ENCODE data around the gene TEX26. TPM values are rescaled to one million over a fixed set of nuclear protein-coding genes. Genes with fewer than 3 reads are reported as not detected.

The TEX26 gene
- total and polyA plus RNA-seq, 3 experiments from 2014 or later, result not detected

DNA sequence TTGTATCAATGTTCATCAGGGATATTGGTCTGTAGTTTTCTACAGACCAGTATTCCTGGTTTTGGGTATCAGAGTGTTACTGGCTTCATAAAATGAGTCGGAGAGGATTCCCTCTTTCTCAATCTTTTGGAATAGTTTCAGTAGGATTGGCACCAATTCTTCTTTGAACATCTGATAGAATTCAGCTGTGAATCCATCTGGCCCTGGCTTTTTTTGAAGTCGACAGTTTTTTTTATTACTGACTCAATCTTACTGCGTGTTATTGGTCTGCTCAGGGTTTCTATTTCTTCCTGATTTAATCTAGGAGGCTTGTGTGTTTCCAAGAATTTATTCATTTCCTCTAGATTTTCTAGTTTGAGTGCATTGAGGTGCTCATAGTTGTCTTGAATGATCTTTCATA lies 11.4 kb downstream of the TEX26 start:
- Mint-ChIP-seq H3K27me3 (peaks cover 19 to 43% of the 10 kb centered on the region in 2 donors), H3K4me3 (no peak overlapping the region), H3K4me1 (no peaks in the 10 kb centered on the region), H3K27ac (no peak overlapping the region), H3K9me3 (peaks cover 7 to 20% (median 15%) of the 10 kb centered on the region in 5 donors), H3K36me3 (peaks cover 0 to 7% (median 0%) of the 10 kb centered on the region in 3 donors)
- H3K27ac ChIP-seq (ENCODE audit: low read depth, low read length), result no peak overlapping the region
- H3K4me3 ChIP-seq (ENCODE audit: low read length), result no peak overlapping the region
- H3K4me1 ChIP-seq (ENCODE audit: insufficient read depth, low read length), result no peaks in the 10 kb centered on the region
- no peaks in the 10 kb centered on the region for H3K27me3 ChIP-seq (ENCODE audit: insufficient read depth, low read length, poor library complexity, severe bottlenecking)
- H3K36me3 ChIP-seq (ENCODE audit: insufficient read depth, low read length), result no peaks in the 10 kb centered on the region
- CTCF ChIA-PET, result no interaction called here
- POLR2A ChIA-PET, result no interaction called here
- H3K9me3 ChIP-seq (ENCODE audit: low read length), result no peaks in the 10 kb centered on the region
- no peak for DNase-seq

DNA sequence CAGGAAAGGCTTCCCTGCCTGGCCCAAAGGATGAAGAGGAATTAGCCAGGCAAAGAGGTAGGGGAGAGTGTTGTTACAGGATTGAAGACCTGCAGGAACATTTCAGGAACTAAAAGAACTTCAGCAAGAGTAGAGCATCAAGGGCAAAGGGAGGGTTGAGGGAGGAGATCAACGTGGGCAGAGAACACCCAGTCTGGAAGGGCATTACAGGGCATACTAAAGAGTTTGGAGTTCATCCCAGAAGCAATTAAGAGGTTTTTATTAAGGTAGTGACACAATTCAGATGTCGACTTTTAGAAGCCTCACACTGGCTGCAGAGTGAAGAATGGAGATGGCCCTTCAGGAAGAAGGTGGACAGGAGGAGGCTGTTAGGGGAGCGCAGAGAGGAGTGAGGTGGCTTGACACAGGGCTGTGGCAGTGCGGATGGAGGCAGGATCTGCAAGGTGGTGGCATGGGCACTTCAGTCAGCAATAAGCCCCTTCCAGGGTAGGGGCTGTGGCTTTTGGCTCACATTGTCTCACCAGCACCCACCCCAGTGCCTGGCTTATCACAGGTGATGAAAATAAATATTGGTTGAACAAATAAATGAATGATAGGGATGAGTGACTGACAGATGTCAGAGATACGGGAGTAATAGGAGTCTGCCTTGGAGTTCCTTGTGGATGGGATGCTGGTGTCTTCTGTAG lies 24.9 kb downstream of the TEX26 start:
- H3K27me3 ChIP-seq (ENCODE audit: insufficient read depth, low read length, poor library complexity, severe bottlenecking), result peaks cover 2% of the 10 kb centered on the region
- no peaks in the 10 kb centered on the region for H3K9me3 ChIP-seq (ENCODE audit: low read length)
- DNase-seq, result no peak
- H3K4me3 ChIP-seq (ENCODE audit: low read length), result no peak overlapping the region
- CTCF ChIA-PET, result no interaction called here
- peaks cover 9 to 19% (median 17%) of the 10 kb centered on the region in 5 donors for H3K9me3 Mint-ChIP-seq
- POLR2A ChIA-PET, result no interaction called here
- H3K36me3 Mint-ChIP-seq, result no peaks in the 10 kb centered on the region
- H3K4me1 Mint-ChIP-seq, result no peaks in the 10 kb centered on the region
- no peaks in the 10 kb centered on the region for H3K4me1 ChIP-seq (ENCODE audit: insufficient read depth, low read length)
- no peak overlapping the region for H3K27ac ChIP-seq (ENCODE audit: low read depth, low read length)
- H3K4me3 Mint-ChIP-seq, result no peak overlapping the region
- no peak overlapping the region for H3K27ac Mint-ChIP-seq
- peaks cover 14 to 57% of the 10 kb centered on the region in 2 donors for H3K27me3 Mint-ChIP-seq
- H3K36me3 ChIP-seq (ENCODE audit: insufficient read depth, low read length), result no peaks in the 10 kb centered on the region

DNA sequence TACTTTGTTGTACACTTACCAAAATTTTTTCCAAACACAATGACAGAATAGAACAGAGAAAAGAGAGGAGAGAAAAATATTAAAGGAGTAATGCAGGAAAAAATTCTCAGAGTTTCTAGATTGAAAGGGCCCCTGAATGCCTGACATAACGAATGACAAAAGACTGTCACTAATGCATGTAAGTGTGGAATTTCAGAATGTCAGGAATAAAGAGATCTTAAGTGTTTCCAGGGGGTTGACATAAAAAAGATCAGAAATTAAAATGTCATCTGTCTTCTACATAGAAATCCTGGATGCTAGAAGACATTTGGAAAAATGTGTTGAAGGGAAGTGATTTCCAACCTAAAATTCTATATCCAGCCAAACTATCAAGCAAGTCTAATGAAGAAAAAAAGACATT lies 27.2 kb downstream of the TEX26 start:
- no peaks in the 10 kb centered on the region for H3K36me3 Mint-ChIP-seq
- H3K36me3 ChIP-seq (ENCODE audit: insufficient read depth, low read length), result no peaks in the 10 kb centered on the region
- peaks cover 19 to 56% of the 10 kb centered on the region in 2 donors for H3K27me3 Mint-ChIP-seq
- H3K4me1 ChIP-seq (ENCODE audit: insufficient read depth, low read length), result no peaks in the 10 kb centered on the region
- CTCF ChIA-PET, result no interaction called here
- POLR2A ChIA-PET, result no interaction called here
- H3K27ac ChIP-seq (ENCODE audit: low read depth, low read length), result no peak overlapping the region
- no peaks in the 10 kb centered on the region for H3K4me1 Mint-ChIP-seq
- no peak for DNase-seq
- H3K27me3 ChIP-seq (ENCODE audit: insufficient read depth, low read length, poor library complexity, severe bottlenecking), result peaks cover 3% of the 10 kb centered on the region
- H3K9me3 ChIP-seq (ENCODE audit: low read length), result no peaks in the 10 kb centered on the region
- no peak overlapping the region for H3K4me3 Mint-ChIP-seq
- H3K27ac Mint-ChIP-seq, result no peak overlapping the region
- H3K9me3 Mint-ChIP-seq, result peaks cover 9 to 19% (median 17%) of the 10 kb centered on the region in 5 donors
- H3K4me3 ChIP-seq (ENCODE audit: low read length), result no peak overlapping the region

DNA sequence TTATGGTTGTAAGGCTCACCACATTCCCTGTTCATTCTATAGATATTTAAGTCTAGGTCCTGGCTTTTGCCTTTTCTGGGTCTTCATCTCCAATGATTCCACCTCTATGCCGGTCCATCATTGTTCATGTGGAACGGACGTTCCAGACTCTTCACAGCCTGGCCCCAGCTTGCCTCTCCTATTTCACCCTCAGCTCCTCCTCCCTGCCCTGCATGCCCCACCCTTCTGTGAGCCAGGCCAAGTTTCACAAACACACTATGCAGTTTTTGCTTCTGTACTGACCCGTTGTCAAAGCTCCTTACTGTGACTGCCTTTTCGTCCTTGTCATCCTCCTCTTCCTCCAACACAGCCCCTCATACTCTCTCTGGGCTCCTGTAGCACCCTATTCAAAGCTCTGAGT lies 31.3 kb downstream of the TEX26 start:
- Histone ChIP-seq H3K27me3 (ENCODE audit: insufficient read depth, low read length, poor library complexity, severe bottlenecking) (peaks cover 3% of the 10 kb centered on the region), H3K36me3 (ENCODE audit: insufficient read depth, low read length) (no peaks in the 10 kb centered on the region), H3K9me3 (ENCODE audit: low read length) (no peaks in the 10 kb centered on the region), H3K27ac (ENCODE audit: low read depth, low read length) (no peak overlapping the region), H3K4me1 (ENCODE audit: insufficient read depth, low read length) (no peaks in the 10 kb centered on the region), H3K4me3 (ENCODE audit: low read length) (no peak overlapping the region)
- peaks cover 15 to 58% of the 10 kb centered on the region in 2 donors for H3K27me3 Mint-ChIP-seq
- no peaks in the 10 kb centered on the region for H3K4me1 Mint-ChIP-seq
- H3K4me3 Mint-ChIP-seq, result no peak overlapping the region
- ChIA-PET CTCF (interaction anchor here (1.5 kb wide), 1 partner anchor 10 kb away, joined by 3 read pairs; no protein-coding TSS in a partner anchor), POLR2A (no interaction called here)
- H3K27ac Mint-ChIP-seq, result no peak overlapping the region
- H3K36me3 Mint-ChIP-seq, result no peaks in the 10 kb centered on the region
- no peak for DNase-seq
- peaks cover 9 to 14% (median 9%) of the 10 kb centered on the region in 5 donors for H3K9me3 Mint-ChIP-seq

DNA sequence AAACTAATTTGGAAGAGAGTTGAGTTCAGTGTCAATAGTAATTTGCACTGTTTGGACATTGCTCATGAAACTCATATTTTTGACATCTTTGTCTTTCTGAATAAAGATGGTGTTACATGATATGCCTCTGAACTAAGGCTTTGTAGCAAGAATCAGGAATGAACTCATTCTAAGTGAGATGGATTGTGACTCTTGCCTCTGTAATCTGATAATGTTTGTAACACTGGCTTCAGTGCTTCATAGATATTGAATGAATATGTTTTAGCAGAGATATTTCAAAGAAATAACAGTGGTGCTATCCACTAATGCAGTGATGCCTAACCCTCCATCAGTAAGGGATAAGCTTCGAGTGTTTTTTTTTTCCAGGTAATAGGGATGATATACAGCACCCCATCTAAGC lies 32.9 kb downstream of the TEX26 start:
- H3K36me3 ChIP-seq (ENCODE audit: insufficient read depth, low read length), result no peaks in the 10 kb centered on the region
- DNase-seq, result no peak
- H3K27ac Mint-ChIP-seq, result no peak overlapping the region
- peaks cover 3% of the 10 kb centered on the region for H3K27me3 ChIP-seq (ENCODE audit: insufficient read depth, low read length, poor library complexity, severe bottlenecking)
- no peaks in the 10 kb centered on the region for H3K4me1 ChIP-seq (ENCODE audit: insufficient read depth, low read length)
- CTCF ChIA-PET, result no interaction called here
- no peaks in the 10 kb centered on the region for H3K9me3 ChIP-seq (ENCODE audit: low read length)
- H3K4me3 ChIP-seq (ENCODE audit: low read length), result no peak overlapping the region
- peaks cover 17 to 62% of the 10 kb centered on the region in 2 donors for H3K27me3 Mint-ChIP-seq
- POLR2A ChIA-PET, result no interaction called here
- H3K9me3 Mint-ChIP-seq, result peaks cover 2 to 5% (median 3%) of the 10 kb centered on the region in 5 donors
- no peaks in the 10 kb centered on the region for H3K36me3 Mint-ChIP-seq
- no peak overlapping the region for H3K27ac ChIP-seq (ENCODE audit: low read depth, low read length)
- no peaks in the 10 kb centered on the region for H3K4me1 Mint-ChIP-seq
- H3K4me3 Mint-ChIP-seq, result no peak overlapping the region

DNA sequence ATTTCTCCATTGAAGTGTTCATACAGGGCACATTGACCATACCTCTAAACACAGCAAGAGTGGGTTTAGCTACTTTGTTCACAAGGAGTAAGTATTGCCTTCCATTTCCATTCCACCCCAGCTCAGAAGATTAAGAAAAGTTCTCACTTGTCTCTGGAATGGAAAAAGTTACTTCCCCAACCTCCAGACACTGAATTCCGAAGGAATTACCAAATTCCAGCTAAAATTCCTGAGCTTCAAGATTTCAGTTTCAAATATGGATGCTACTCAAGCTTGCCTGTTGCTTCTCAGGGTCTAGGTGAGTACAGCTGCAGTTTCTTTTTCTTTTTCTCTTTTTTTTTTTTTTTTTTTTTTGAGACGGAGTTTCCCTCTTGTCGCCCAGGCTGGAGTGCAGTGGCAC lies 33.6 kb downstream of the TEX26 start:
- no peaks in the 10 kb centered on the region for H3K36me3 ChIP-seq (ENCODE audit: insufficient read depth, low read length)
- Mint-ChIP-seq H3K9me3 (peaks cover 0 to under 1% (median 0%) of the 10 kb centered on the region in 5 donors), H3K4me3 (no peak overlapping the region), H3K27me3 (peaks cover 17 to 69% of the 10 kb centered on the region in 2 donors), H3K36me3 (no peaks in the 10 kb centered on the region), H3K27ac (no peak overlapping the region), H3K4me1 (no peaks in the 10 kb centered on the region)
- ChIA-PET POLR2A (no interaction called here), CTCF (no interaction called here)
- H3K4me3 ChIP-seq (ENCODE audit: low read length), result no peak overlapping the region
- H3K4me1 ChIP-seq (ENCODE audit: insufficient read depth, low read length), result no peaks in the 10 kb centered on the region
- no peaks in the 10 kb centered on the region for H3K9me3 ChIP-seq (ENCODE audit: low read length)
- peaks cover 3% of the 10 kb centered on the region for H3K27me3 ChIP-seq (ENCODE audit: insufficient read depth, low read length, poor library complexity, severe bottlenecking)
- no peak for DNase-seq
- H3K27ac ChIP-seq (ENCODE audit: low read depth, low read length), result no peak overlapping the region

DNA sequence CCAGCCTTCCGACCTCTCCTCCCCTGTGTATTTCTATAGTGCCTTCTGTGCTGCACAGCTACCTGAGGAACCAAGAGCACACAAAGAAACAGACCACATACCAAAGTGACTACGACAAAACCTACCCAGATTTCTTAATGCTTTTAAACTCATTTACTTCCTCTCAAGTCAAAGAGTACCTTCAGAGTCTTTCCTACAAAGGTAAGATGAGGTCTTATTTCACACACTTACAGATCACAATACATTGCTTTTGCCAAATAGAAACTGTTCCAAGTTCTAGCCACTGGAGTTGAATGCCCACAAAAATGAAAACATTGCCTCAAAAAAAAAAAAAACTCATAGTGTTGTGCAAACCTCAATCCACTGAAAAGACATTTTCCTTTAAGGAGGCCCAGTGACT lies 36.4 kb downstream of the TEX26 start:
- Mint-ChIP-seq H3K9me3 (no peaks in the 10 kb centered on the region), H3K36me3 (no peaks in the 10 kb centered on the region), H3K27me3 (peaks cover 17 to 74% of the 10 kb centered on the region in 2 donors), H3K4me1 (no peaks in the 10 kb centered on the region), H3K4me3 (no peak overlapping the region), H3K27ac (no peak overlapping the region)
- Histone ChIP-seq H3K27me3 (ENCODE audit: insufficient read depth, low read length, poor library complexity, severe bottlenecking) (no peaks in the 10 kb centered on the region), H3K4me3 (ENCODE audit: low read length) (no peak overlapping the region), H3K27ac (ENCODE audit: low read depth, low read length) (no peak overlapping the region), H3K9me3 (ENCODE audit: low read length) (no peaks in the 10 kb centered on the region), H3K36me3 (ENCODE audit: insufficient read depth, low read length) (no peaks in the 10 kb centered on the region), H3K4me1 (ENCODE audit: insufficient read depth, low read length) (no peaks in the 10 kb centered on the region)
- POLR2A ChIA-PET, result no interaction called here
- CTCF ChIA-PET, result interaction anchor here (1.0 kb wide), 1 partner anchor 10 kb away, joined by 3 read pairs; no protein-coding TSS in a partner anchor
- no peak for DNase-seq

DNA sequence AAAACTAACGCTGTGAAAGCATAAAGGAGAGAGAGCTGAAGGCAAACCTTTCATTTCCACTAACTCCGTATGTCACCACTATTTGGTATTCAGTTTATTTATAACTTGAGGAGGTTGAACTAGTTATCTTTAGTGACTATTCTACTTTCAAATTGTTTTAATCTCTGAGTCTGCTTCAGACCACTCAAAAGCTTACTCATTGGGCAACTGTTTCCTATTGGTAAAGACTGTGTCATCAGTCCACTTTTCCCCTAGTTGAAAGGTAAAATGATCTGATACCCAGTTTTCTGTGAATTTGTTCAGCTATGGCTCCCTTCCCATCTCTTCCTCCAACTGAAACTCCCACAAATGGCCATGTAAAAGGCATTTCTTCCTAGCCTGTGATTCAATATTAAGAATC lies 39.1 kb downstream of the TEX26 start:
- Mint-ChIP-seq H3K4me3 (no peak overlapping the region), H3K36me3 (no peaks in the 10 kb centered on the region), H3K4me1 (no peaks in the 10 kb centered on the region), H3K27ac (no peak overlapping the region), H3K27me3 (peaks cover 14 to 62% of the 10 kb centered on the region in 2 donors), H3K9me3 (no peaks in the 10 kb centered on the region)
- Histone ChIP-seq H3K4me1 (ENCODE audit: insufficient read depth, low read length) (no peaks in the 10 kb centered on the region), H3K4me3 (ENCODE audit: low read length) (no peak overlapping the region), H3K36me3 (ENCODE audit: insufficient read depth, low read length) (no peaks in the 10 kb centered on the region), H3K27ac (ENCODE audit: low read depth, low read length) (no peak overlapping the region), H3K9me3 (ENCODE audit: low read length) (no peaks in the 10 kb centered on the region), H3K27me3 (ENCODE audit: insufficient read depth, low read length, poor library complexity, severe bottlenecking) (no peaks in the 10 kb centered on the region)
- DNase-seq, result no peak
- ChIA-PET CTCF (interaction anchor here (1.8 kb wide), 1 partner anchor 8 kb away, joined by 8 read pairs; no protein-coding TSS in a partner anchor), POLR2A (no interaction called here)
